Esophagus muscularis mucosa (tissue), 4 donors: ENCODE measurements around the gene CDCA7L. TPM values are rescaled to one million over a fixed set of nuclear protein-coding genes. Genes with fewer than 3 reads are reported as not detected.

Source experiments
- DNase-seq: peaks from one replicate; pipeline ENCODE4 v3.0.0-alpha.2; 2017; ENCODE audit errors: extremely low spot score
- H3K27ac ChIP-seq, 4 donors: fragments of 200-600 bp; sonication (generic); replicated peaks in 1 of 4; 1 replicate in 3 of 4; 2 replicates in 1 of 4; pipeline ENCODE4 v1.5.1; 2016 to 2019; ENCODE audit warnings: mild to moderate bottlenecking in 1 of 4
- H3K27me3 ChIP-seq, 4 donors: fragments of 200-600 bp; sonication (generic); one replicate each; pipeline versions ENCODE4 v1.5.1 to v1.6.0; 2016 to 2019
- H3K36me3 ChIP-seq, 4 donors: fragments of 200-600 bp; sonication (generic); one replicate each; pipeline ENCODE4 v1.5.1; 2016 to 2019
- H3K4me1 ChIP-seq, 4 donors: fragments of 200-600 bp; sonication (generic); one replicate each; pipeline ENCODE4 v1.5.1; 2016 to 2019
- H3K4me3 ChIP-seq, 4 donors: fragments of 200-600 bp; sonication (generic); 1 replicate in 2 of 4; 2 replicates in 2 of 4; pipeline ENCODE4 v1.5.1; 2016 to 2019; ENCODE audit warnings: mild to moderate bottlenecking in 4 of 4, moderate library complexity in 1 of 4
- H3K9me3 ChIP-seq, 4 donors: fragments of 200-600 bp; sonication (generic); 1 replicate in 3 of 4; 2 replicates in 1 of 4; pipeline ENCODE4 v1.5.1; 2016 to 2019
- EP300 ChIP-seq: sonication (generic); formaldehyde crosslinking; IDR thresholded peaks from one replicate; pipeline ENCODE4 v1.6.1; 2017; ENCODE audit warnings: antibody characterized with exemption
- POLR2A ChIP-seq: fragments of 450-650 bp; IDR thresholded peaks from one replicate; pipeline ENCODE4 v1.6.1; 2017; ENCODE audit warnings: antibody characterized with exemption, moderate library complexity, mild to moderate bottlenecking, low read depth
- POLR2AphosphoS5 ChIP-seq, 2 donors: sonication (generic); formaldehyde crosslinking; IDR thresholded peaks; one replicate each; pipeline ENCODE4 v1.6.1; 2017; ENCODE audit warnings: antibody characterized with exemption in 2 of 2
- WGBS: methylation state at CpG from one replicate; pipeline ENCODE4 v1.1.5; 2018; 5-methylcytosine and 5-hydroxymethylcytosine counted together
- intact Hi-C: fragments of 100-400 bp; cut with DNase I; formaldehyde crosslinking; loops from one replicate; pipeline ENCODE4 v1.15.1; 2023
- total RNA-seq, 4 donors: library from RNA; depleted of rRNA; stranded (reverse); fragments of >200 nt; gene quantifications; one replicate each; pipeline versions ENCODE4 v1.1.0 to v1.2.1, GENCODE V29; 2016
- TF ChIP-seq, protein P1 (sequence below), 3 experiments: fragments of 200-600 bp in 2 of 3; fragments of 450-650 bp in 1 of 3; sonication (generic) in 2 of 3; IDR thresholded peaks; one replicate each; pipeline ENCODE4 v1.5.1; 2017 to 2019; ENCODE audit warnings: antibody characterized with exemption in 3 of 3, mild to moderate bottlenecking in 2 of 3, moderate library complexity in 1 of 3

Gene CDCA7L
- total RNA-seq, 4 donors from 2014 or later: 19.5 to 61.6 (median 25.2) TPM

DNA sequence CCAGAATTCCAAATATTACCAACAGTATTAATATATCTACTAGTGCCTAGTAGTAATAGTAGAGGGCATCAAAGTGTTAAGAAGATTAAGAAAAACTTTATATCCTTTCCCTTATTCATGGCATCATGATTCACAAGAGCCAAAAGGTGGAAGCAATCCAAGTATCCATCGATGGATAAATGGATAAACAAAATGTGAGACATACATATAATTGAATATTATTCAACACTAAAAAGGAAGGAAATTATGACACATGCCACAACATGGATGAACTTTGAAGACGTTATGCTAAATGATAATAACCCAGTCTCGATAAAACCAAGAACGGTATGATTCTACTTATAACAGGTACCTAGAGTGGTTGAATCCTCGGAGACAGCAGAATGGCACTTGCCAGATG is 23.1 kb downstream of the CDCA7L start:
- Histone ChIP-seq H3K4me3 (no peak overlapping the region), H3K27ac (no peak overlapping the region), H3K9me3 (no peaks in the 10 kb centered on the region), H3K4me1 (peaks cover 0 to 16% (median 5%) of the 10 kb centered on the region in 4 donors), H3K36me3 (peaks cover 0 to under 1% (median 0%) of the 10 kb centered on the region in 4 donors), H3K27me3 (no peaks in the 10 kb centered on the region)
- DNase-seq: no peak
- TF ChIP-seq POLR2A (no peak), EP300 (no peak), POLR2AphosphoS5 (IDR thresholded peaks at IDR 0.05) (no peak)
- TF ChIP-seq, protein P1, sequence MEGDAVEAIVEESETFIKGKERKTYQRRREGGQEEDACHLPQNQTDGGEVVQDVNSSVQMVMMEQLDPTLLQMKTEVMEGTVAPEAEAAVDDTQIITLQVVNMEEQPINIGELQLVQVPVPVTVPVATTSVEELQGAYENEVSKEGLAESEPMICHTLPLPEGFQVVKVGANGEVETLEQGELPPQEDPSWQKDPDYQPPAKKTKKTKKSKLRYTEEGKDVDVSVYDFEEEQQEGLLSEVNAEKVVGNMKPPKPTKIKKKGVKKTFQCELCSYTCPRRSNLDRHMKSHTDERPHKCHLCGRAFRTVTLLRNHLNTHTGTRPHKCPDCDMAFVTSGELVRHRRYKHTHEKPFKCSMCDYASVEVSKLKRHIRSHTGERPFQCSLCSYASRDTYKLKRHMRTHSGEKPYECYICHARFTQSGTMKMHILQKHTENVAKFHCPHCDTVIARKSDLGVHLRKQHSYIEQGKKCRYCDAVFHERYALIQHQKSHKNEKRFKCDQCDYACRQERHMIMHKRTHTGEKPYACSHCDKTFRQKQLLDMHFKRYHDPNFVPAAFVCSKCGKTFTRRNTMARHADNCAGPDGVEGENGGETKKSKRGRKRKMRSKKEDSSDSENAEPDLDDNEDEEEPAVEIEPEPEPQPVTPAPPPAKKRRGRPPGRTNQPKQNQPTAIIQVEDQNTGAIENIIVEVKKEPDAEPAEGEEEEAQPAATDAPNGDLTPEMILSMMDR (IDR thresholded peaks at IDR 0.05): no peak
- intact Hi-C loops: no loop called here
- 90% methylated on average over 5 of the region's 5 CpGs for WGBS

DNA sequence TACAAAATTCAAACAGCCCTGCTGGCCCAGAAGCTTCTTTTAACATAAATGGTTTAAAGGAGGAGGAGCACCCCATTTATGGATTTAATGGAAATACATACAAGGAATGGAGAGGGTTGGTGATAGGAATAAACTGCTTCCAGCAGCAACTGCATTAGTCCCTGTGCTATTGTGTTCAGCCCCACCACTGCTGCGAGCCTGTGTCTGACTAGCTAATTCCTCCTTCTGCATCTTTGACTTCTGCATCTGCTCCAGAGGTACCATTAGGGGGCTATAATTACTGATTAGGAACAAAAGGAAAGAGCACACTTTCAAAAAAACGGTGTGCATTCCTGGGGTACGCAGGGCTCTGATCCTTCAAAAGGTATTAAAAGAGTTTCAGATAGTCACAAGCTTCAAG is 24.8 kb downstream of the CDCA7L start:
- H3K27me3 ChIP-seq: no peaks in the 10 kb centered on the region
- 60% methylated on average over 3 of the region's 3 CpGs for WGBS
- no peak overlapping the region for H3K27ac ChIP-seq
- no peak overlapping the region for H3K4me3 ChIP-seq
- TF ChIP-seq POLR2AphosphoS5 (IDR thresholded peaks at IDR 0.05): no peak
- no peak for TF ChIP-seq EP300
- no peak for TF ChIP-seq POLR2A
- TF ChIP-seq, protein P1 (IDR thresholded peaks at IDR 0.05): no peak
- H3K4me1 ChIP-seq: peaks cover 0 to 16% (median 5%) of the 10 kb centered on the region in 4 donors
- no peak for DNase-seq
- peaks cover 0 to 5% (median 2%) of the 10 kb centered on the region in 4 donors for H3K36me3 ChIP-seq
- intact Hi-C loops: no loop called here
- H3K9me3 ChIP-seq: no peaks in the 10 kb centered on the region

DNA sequence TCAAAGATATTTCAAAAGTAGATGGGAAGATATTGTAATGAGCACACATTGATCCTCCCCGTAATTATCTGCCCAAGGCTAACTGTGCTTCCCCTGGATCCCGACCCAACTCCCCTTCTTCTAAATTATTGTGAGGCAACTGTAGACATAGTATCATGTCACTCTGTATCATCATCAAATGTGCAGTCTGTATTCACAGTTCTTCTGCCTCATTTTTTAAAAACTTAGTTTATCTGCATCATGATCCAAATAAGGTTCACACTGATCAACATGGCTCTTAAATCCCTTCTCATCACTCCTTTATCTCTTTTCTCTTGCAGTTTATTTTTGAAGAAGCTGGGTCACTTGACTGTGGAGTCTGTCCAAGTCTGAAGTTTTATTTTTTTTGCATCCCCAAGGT is 27.5 kb downstream of the CDCA7L start:
- intact Hi-C loops: no loop called here
- peaks cover 0 to 25% (median 7%) of the 10 kb centered on the region in 4 donors for H3K36me3 ChIP-seq
- no peak for DNase-seq
- no peak overlapping the region for H3K27ac ChIP-seq
- no peaks in the 10 kb centered on the region for H3K9me3 ChIP-seq
- H3K4me3 ChIP-seq: no peak overlapping the region
- TF ChIP-seq, protein P1 (IDR thresholded peaks at IDR 0.05): no peak
- TF ChIP-seq EP300 (no peak), POLR2A (no peak), POLR2AphosphoS5 (IDR thresholded peaks at IDR 0.05) (no peak)
- no peaks in the 10 kb centered on the region for H3K27me3 ChIP-seq
- H3K4me1 ChIP-seq: peaks cover 0 to 10% (median 2%) of the 10 kb centered on the region in 4 donors
- WGBS: 92% methylated on average over 2 of the region's 2 CpGs

DNA sequence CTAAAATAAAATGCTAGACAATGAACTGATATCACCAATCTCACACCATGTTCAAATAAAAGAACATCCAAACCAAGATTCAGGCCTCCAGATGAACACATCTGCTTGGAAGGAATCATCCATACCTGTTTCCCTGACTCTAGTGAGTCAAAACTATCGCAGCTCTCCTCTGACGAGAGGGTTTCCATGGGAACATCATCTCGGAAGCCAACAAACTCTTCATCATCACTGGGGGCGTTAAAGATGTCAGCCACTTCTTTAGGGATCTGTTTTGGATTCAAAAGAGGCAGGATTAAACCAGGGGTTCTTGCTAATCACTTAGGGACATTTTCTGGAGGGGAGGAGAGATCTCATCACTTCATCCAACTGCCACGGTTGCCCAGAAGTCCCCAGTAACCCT is 29.1 kb downstream of the CDCA7L start:
- 64% methylated on average over 5 of the region's 5 CpGs for WGBS
- Histone ChIP-seq H3K4me1 (peaks cover 8 to 22% (median 11%) of the 10 kb centered on the region in 4 donors), H3K27me3 (no peaks in the 10 kb centered on the region), H3K27ac (no peak overlapping the region), H3K36me3 (peaks cover 0 to 25% (median 7%) of the 10 kb centered on the region in 4 donors), H3K4me3 (no peak overlapping the region), H3K9me3 (no peaks in the 10 kb centered on the region)
- no peak for TF ChIP-seq EP300
- no peak for TF ChIP-seq POLR2A
- no peak for TF ChIP-seq POLR2AphosphoS5 (IDR thresholded peaks at IDR 0.05)
- TF ChIP-seq, protein P1 (IDR thresholded peaks at IDR 0.05): no peak
- intact Hi-C loops: no loop called here
- no peak for DNase-seq

DNA sequence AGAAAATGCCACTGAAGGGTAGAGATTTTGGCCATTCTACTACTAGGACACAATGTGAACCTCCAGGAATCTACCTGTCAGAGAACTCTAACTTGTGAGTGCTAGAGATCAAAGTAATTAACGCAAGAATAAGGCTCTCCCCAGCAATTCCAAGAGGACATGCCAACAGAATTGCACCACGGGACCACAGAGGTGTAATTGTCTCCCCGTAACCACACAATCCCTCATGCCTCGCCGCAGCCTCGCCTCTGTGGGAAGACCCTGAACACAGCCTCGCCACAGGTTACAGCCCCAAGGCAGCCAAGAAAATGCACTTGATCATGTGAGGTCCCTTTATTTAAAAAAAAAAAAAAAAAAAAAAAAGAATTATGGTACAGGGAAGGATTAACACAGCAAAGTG is 29.5 kb downstream of the CDCA7L start:
- intact Hi-C loops: no loop called here
- H3K27ac ChIP-seq: no peak overlapping the region
- WGBS: 89% methylated on average over 7 of the region's 7 CpGs
- H3K9me3 ChIP-seq: no peaks in the 10 kb centered on the region
- no peaks in the 10 kb centered on the region for H3K27me3 ChIP-seq
- no peak for TF ChIP-seq EP300
- no peak for TF ChIP-seq POLR2AphosphoS5 (IDR thresholded peaks at IDR 0.05)
- no peak for TF ChIP-seq POLR2A
- TF ChIP-seq, protein P1 (IDR thresholded peaks at IDR 0.05): no peak
- peaks cover 0 to 25% (median 7%) of the 10 kb centered on the region in 4 donors for H3K36me3 ChIP-seq
- DNase-seq: no peak
- no peak overlapping the region for H3K4me3 ChIP-seq
- H3K4me1 ChIP-seq: peaks cover 8 to 24% (median 11%) of the 10 kb centered on the region in 4 donors
